ENCODE results near the gene CDX1.

The CDX1 gene

GRCh38 chr5:150161242-150162141 is 5.1 kb upstream of the CDX1 start:
- DNase-seq (ENCODE audit: low read depth in 1 of 2, low spot score in 1 of 2) = peak; percentile 47 to 57

DNA sequence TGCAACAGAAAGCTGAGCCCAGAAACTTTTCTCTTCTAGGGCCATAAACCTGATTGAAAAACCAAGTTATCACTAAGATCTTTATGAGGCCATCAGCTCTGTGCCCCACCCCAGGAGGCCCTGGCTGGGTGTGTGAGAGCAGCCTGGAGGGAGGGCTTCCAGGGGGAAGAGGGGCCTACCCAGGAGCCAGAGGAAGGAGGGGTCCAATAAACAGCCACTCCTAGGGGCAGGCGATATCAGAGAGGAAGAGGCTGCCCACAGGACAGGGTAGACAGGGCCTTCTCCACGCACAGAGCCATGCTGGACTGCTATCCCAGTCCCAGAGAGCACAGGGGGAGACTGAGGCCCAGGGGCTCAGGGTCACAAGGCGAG is 4.5 kb upstream of the CDX1 start:
- no peak for DNase-seq (ENCODE audit: low read depth in 1 of 2, low spot score in 1 of 2)

- no peak for DNase-seq (ENCODE audit: low read depth in 1 of 2, low spot score in 1 of 2)
Observed at GRCh38 chr5:150163035-150163434, 3.5 kb upstream of the CDX1 start.

- DNase-seq (ENCODE audit: low read depth in 1 of 2, low spot score in 1 of 2) = no peak
Observed at GRCh38 chr5:150163547-150164059, 3.0 kb upstream of the CDX1 start.

DNA sequence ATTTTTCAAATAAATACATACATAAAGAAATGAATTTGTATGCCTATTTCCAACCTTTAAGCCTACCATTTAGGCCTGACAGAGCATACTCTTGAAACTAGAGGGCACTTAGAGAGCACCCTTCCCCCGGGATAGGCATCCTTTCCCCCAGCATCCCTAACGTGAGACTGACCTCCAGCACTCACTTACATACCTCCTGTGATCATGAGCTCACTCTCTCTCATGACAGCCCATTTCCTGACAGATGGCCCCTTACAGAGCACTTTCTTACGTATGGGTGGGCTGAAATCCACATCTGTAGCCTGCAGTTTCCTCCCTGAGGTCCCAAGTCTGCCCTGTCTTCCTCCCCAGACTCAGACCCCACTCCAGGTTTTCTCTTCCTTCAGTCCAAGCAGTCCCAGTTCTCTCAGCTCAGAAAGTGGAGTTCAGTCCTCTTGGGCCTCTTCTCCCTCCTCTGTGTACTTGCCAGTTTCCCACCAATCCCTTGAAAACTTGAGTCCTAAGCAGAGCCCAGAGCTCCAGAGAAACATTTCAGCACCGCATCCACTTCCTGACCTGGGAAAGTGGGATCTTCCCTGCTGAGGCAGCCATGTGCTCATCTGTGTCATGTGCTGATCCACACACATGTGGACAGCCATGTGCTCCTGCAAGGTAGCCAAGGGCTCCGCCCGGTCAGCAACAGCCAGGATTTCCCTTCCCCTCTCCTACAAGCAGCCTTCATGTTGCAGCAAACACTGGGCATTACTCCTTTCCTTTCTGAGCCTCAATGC is 2.2 kb upstream of the CDX1 start:
- no peak for DNase-seq (ENCODE audit: low read depth in 1 of 2, low spot score in 1 of 2)

DNA sequence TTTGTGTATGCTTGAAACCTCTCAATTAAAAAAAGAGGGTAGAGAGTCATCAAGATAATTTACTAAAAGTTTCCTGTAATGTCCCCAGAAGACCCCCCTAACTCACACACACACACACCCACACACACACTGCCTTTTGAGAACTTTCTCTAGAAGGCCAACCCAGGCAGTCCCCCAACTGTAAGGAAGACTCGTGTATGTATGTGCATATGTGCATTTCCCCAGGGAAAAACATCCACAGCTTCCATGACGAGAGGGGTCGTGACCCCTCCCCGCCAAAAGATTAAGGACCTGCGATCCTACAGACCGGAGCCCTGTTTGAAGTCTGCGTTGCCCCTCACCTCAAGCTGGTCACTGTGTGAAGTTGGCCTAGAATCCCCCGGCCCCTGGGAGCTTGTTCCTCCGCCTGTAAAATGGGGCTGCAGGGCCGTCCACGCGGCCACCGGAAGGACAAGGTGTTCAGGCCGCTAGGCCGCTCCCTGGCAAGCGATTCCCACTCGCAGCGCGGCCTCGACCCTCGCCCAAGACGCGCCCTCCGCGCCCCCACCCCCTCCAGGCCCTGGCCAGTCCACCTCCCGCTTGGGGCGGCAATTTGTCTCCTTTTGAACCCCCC is 435 bp upstream of the CDX1 start:
- no peak for DNase-seq (ENCODE audit: low read depth in 1 of 2, low spot score in 1 of 2)

DNA sequence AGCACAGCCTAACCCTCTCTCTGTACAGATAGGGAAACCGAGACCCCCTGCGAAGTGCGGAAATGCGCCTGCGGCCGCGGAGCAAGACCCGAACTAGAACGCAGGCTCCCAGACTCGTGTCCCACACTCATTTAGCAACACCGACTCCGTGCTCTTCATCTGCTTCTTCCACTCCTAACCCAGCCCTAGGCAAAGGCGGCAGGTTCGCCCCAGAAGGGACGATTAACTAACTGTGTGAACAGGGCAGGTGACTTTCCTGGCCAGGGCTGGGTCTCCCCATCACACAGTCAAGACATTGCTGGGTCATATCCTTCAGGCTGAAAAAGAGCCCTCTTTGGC is 903 bp downstream of the CDX1 start:
- no peak for DNase-seq (ENCODE audit: low read depth in 1 of 2, low spot score in 1 of 2)

DNA sequence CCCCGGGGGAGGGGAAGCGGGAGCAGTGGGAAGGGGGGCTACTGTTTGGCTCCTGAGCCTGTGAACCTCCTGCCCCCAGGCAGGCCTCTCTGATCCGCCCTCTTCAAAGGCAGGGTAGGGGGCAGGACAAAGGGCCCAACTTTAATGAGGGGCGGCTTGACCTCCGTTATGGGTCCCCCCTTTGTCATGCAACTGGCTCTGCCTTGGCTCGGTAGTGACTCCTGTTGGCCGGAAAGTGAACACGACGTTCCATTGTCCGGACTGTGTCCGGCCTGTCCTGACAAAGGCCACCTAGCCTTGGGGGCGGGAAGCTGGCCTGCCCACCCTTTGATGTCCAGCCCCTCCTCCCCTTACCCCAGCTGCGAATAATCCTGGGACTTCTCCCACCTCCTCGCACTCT is 1.3 kb downstream of the CDX1 start:
- no peak for DNase-seq (ENCODE audit: low read depth in 1 of 2, low spot score in 1 of 2)

GRCh38 chr5:150168864-150169263 is 2.3 kb downstream of the CDX1 start:
- DNase-seq (ENCODE audit: low read depth in 1 of 2, low spot score in 1 of 2) = no peak

DNA sequence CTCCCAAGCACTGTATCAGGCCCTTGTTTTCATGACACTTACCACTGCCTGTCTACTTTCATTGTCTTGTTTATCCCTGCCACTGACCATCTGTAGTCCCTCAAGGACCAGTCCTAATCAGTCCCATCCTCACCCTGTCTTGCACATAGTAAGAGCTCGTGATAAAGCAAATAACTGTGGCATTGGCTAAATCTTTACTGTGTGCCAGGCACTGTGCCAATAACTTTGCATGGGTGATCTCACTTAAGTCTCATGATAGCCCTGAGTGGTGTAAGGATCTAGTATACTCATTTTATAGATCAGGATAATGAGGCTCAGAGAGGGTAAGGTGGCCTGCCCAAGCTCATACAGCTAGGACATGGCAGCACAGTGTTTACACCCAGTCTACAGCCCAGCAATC is 5.6 kb downstream of the CDX1 start:
- no peak for DNase-seq (ENCODE audit: low read depth in 1 of 2, low spot score in 1 of 2)

DNA sequence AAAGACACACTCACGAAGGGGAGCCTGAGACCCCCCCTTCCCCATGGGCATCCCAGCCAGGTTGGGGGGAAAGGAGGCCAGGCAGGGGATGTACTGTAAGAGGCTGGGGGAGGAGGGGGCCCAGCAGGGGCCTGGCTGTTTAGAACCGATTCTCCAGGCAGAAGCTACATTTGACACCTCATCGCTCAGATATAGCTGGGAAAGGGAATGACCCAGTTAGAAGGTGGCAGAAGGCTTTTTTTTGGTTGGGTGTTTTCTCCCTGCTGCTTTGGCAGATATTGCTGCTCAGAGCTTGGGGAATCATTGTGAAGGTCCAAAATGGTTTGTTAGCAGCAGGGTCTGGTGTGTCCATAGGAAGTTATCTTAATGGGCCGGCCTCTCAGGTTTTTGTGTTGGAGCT is 6.0 kb downstream of the CDX1 start:
- DNase-seq (ENCODE audit: low read depth in 1 of 2, low spot score in 1 of 2) = no peak

GRCh38 chr5:150173161-150173560 is 6.6 kb downstream of the CDX1 start:
- DNase-seq (ENCODE audit: low read depth in 1 of 2, low spot score in 1 of 2) = no peak

GRCh38 chr5:150174285-150174684 is 7.7 kb downstream of the CDX1 start:
- DNase-seq (ENCODE audit: low read depth in 1 of 2, low spot score in 1 of 2) = no peak

- no peak for DNase-seq (ENCODE audit: low read depth in 1 of 2, low spot score in 1 of 2)
Observed at GRCh38 chr5:150175076-150175475, 8.5 kb downstream of the CDX1 start.

DNA sequence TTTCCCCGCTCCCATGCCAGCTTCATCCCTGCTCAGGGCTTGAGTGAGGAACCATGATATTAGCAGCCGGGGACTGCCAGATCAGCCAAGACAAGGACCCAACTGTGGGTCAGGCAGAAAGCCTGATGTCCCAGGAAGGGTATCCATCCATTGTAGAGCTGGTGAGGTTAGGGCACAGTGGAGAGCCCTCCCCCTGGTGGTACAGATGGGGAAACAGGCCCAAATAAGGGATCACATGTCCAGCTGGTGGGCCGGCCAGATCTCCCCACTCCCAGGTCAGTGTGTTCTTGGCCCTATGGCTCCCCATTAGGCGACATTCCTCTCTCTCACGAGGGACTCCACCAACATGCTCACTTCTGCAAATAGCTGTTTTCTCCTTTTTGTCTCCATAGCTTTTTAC is 9.0 kb downstream of the CDX1 start:
- DNase-seq (ENCODE audit: low read depth in 1 of 2, low spot score in 1 of 2) = no peak

DNA sequence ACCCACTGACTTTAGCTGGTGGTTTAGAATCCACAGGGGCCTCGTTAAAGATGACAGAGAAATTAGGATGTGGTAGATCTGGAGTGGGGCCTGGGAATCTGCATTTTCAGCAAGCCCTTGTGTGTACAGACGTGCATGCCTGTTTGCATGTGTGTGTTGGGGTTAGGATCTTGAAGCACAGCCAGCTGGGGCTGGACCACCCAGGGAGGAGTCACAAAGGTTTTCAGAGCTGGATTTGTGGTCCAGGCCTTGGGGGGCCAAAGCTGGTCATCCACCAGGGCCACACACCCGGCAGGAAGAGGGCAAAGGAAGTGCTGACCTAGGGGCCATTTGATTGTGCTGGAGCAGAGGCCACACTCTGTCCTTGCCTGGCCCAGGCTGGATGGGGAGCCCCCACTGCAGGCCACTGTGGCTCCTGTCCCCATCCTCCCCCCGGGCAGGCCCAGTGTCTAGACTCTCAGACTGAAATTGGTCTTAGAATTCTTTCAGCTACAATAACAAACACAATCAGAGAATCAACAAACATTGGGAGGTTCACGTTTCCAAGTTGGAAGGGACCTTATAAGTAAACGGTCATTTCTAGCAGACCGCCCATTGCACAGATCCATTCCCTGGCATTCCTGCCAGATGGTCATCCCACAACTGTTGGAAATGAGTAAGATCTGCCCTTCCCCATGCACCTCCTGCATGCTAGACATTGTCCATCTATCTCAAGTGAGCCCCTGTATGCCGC is 10.3 kb downstream of the CDX1 start:
- no peak for DNase-seq (ENCODE audit: low read depth in 1 of 2, low spot score in 1 of 2)

- no peak for DNase-seq (ENCODE audit: low read depth in 1 of 2, low spot score in 1 of 2)
Observed at GRCh38 chr5:150177721-150178120, 11.1 kb downstream of the CDX1 start.

DNA sequence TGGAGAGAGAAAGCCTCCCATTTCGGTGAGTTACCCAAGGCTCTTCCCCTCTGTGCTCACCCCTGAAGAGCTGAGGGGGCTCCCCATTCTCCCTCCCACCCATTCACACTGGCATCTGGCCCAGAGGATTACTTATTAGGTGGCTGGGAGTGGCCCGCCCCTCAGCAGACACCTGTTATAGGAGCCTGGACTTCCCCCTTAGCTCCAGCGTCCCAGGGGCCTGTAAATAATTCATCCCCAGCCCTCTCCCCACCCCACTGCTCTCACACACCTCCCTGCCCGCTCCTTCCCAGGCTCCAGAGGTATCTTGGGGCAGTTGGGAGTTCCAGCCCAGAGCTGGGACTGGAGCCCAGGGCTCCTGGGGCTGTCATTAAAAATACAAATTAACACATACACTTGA is 11.7 kb downstream of the CDX1 start:
- DNase-seq (ENCODE audit: low read depth in 1 of 2, low spot score in 1 of 2) = no peak

DNA sequence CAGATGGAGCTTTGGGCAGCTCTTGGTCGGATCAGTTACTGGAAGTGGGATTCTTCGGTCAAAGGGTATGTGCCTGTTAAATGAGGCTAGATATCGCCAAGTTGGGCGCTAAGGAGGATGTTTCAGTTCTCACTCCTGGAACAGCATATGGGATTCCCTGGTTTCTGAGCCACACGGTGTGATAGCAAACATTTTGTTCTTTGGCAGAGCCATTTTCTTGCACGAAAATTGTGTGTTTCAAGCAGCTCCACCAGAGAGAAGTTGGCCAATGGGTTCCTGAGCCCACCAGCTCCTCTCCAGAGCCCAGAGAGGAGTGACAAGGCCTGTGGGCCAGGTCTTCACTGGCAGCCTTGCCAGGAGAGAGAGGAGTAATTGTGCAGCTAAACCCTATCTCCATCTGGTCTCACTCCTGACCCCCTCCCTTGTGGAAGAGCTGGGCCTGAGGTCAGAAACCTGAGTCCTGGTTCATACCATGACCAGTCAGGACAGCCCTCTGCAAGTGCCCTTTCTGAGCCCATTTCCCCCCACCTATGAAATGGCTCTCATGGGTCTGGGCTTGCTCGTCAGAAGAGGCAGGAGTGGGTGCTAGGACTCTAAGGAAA is 12.5 kb downstream of the CDX1 start:
- DNase-seq (ENCODE audit: low read depth in 1 of 2, low spot score in 1 of 2) = no peak

GRCh38 chr5:150180241-150181026 is 13.9 kb downstream of the CDX1 start:
- DNase-seq (ENCODE audit: low read depth in 1 of 2, low spot score in 1 of 2) = no peak
